CD4-positive, alpha-beta T cell treated with Interleukin-6 at 100 ng/mL for 8 hours (primary cell): ENCODE results near the gene SUGCT.
"Not testable (repeated sequence)": the region's sequence is repeated elsewhere in the genome, so short reads cannot be mapped to it uniquely, and the experiment has no call there.

Experiments used
- DNase-seq: peaks from one replicate; pipeline ENCODE4 v3.0.0-alpha.2; 2020; ENCODE audit warnings: mixed read lengths, low spot score

SUGCT gene

DNA sequence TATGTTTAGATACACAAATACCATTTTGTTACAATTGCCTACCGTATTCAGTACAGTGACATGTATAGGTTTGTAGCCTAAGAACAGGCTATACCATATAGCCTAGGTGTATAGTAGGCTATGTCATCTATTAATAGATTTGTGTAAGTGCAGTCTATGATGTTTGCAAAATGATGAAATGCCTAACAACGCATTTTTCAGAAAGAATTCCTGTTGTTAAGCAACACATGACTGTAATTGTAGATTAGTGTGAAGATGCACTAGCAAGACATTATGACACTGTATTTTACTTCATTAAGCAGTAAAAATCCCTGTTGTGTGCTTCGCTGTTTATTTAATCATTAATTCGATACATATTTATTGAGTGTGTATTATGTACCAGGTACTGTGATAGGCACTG lies 446.0 kb downstream of the SUGCT start:
- DNase-seq, result no peak

DNA sequence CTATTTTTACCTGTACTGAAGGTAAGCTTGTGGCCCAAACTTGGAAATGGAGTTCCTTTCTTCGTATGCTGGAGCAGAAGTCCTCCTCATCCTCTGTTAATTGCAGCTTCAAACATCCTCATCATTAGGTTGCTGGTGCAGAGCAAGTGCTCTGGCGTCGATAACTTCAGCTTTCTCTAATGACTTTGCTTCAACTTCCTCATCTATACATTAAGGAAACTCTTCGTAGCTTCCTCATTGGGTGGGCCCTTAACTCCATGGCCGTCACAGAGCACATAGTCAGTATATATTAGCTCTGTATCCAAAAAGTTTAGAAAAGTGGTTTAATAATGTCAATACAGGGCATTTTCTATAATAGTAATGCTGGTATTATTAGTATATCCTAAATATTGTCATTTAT lies 447.7 kb downstream of the SUGCT start:
- DNase-seq, result no peak

DNA sequence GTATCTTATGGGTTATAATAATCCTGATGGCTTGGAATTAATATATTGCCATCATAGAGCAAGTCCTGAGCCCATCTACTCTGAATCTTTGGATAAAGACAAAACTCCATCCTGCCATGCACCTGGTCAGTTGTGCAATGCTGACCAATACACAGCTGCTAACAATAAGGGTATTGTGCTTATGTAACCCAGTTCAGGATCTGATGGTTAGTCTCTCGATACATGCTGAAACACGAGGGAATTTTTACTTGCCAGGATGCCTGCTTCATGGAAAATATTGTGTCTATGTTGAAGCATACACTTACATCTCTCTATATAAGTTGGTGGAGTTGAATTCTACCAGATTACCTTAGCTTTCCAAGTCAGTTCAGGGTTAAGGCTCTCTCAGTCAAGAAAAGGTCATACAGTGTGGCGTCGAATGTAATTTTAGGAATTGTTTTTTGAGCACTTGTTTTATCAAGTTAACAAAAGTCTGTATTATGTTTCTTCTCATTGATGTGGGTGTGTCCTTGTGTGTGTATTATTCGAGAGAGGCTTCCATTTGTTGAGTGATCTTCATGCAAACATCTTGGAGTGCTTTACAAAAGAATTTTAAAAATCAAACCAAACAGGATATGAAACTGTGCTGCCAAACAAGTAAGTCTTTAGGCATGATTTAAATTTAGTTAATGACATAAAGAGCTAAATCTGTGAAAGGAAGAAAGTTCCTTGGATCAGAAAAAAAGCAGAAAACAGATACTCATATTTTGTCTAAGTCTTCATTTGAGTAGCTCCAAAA lies 449.1 kb downstream of the SUGCT start:
- no peak for DNase-seq

DNA sequence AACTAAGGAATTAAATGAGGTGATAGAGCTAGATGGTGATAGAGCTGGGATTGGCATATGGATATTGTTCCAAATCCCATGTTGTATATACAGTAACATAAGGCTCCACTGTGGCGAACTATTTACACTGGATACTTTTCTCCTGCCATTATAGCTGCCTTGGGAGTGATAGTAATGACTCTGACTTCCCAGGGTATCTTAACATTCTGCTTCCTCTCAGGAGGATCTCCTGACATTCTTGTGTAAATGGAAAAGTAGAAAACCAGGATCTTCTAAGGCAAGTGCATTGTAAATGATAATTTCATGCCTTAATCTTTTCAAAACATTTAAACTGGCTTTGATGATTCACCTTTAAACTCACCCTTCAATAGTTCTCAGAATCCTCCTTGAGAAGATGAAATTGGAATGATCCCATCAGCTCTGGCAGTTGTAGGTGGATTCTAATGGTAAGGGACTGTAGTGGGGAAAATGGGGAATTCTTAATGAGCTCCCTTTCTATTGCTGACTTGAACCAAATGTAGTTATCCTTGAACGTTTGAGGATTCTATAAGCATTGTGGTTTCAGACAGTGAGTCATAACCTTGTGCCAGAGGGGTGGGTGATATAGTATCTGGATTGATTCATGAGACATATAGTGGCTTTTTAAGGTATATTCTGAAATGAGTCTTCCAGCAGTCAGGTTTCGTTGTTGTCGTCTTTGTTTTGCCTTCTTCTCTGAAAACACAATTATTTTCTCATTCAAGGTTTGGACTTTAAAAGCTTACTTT lies 450.0 kb downstream of the SUGCT start:
- DNase-seq, result no peak

DNA sequence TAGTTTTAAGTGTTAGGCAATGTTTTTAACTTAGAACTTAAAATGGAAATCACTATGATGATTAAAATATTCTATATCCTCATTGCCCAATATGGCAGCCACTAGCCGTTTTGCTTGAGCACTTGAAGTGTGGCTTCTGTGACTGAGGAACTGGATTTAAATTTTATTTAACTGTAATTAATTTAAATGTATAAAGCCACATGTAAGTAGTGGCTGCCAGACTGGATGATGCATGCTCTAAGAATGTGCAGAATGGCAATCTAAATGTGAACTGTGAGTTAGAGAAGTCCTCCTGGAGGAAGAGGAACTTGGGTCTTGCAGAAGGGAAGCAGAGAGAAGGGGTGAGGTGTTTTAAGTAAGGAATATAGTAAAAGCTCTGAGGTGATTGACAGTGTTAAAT lies 451.4 kb downstream of the SUGCT start:
- no peak for DNase-seq

DNA sequence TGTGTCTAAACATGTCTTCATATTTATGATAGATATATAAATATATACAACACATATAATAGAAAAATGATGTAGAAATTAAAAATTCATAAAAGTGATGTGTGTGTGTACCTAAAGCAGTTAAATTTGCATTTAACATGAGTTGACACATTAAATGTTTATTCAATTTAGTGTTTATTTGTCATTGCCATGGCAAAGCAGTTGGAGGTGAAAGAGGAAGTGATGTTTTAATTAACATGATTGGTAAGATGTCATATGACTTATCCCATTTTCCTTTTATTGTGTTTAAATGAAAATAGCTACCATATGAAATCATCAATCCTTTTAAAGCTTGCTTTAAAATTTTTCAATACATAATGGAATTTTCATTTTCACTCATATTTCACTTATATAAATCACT lies 452.6 kb downstream of the SUGCT start:
- no peak for DNase-seq

DNA sequence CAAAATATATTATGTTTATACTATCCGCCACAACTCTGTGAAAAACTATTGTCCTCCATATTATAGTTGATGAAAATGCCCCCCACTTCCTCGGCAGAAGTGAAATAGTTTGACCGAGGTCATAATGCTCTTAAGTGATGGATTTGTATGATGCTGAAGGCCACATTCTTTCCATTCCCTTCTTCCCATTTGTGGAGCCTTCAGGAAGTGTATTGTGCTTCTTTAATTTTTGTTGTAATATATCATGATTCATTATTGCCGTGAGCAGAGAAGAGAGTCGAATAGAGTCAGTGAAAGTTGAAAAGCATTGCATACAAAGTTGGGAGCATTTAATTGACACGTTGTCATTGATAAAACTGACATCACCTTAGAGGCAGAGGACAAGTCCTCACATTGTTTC lies 460.3 kb downstream of the SUGCT start:
- no peak for DNase-seq

DNA sequence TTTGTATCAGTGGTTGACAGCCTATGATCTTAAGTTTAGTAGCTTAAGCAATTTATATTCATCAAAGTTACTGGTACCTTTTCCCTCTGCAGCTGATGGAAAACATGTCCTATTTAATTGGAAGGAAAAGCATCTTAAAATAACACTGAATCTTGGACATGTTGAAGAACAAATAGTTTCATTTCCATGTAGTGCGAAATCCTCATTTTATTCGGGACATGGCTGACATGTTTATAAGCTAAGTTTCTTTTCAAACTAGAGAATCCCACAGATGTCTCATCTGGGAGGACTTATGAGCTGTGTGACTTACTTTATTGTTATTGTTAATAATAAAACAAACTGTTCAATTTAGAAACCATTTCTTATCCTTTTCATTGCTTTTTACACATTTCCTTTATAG lies 461.0 kb downstream of the SUGCT start:
- DNase-seq, result no peak

DNA sequence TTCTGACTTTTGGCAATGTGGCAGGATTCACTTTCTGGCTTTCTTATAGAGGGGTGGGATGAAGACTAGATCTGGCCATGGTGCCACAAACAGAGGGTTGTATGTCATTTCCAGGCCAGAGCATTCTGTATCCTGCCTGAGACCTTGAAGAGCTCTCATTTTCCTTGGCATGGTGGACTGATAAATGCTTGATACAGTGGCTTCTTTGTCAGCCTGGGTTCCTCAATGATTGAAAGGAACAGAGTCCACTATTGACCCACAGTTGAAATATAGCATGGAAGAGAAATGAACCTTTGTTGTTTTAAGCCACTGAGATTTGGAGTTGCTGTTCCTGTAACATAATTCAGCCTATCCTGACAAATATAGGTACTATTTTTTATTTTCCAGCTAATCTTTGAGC lies 462.7 kb downstream of the SUGCT start:
- no peak for DNase-seq

DNA sequence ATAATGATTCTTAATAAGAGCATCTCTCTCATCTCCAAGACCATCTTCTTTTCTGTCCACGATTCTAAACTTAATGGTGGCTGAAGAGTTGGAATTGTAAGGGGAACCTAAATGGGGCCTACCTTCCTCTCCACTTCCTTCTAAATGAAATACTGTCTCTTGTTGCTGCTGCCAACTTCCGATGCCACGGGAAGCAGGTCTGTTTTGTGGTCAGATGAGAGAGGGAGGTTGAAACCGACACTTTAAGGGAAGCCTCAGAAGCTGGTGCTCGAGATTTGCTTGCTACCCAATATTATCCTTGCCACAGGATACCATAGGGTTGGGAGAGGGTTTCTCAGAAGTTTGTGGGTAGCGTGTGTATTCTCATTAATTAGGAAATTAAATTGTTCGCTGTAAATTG lies 464.1 kb downstream of the SUGCT start:
- DNase-seq, result no peak

DNA sequence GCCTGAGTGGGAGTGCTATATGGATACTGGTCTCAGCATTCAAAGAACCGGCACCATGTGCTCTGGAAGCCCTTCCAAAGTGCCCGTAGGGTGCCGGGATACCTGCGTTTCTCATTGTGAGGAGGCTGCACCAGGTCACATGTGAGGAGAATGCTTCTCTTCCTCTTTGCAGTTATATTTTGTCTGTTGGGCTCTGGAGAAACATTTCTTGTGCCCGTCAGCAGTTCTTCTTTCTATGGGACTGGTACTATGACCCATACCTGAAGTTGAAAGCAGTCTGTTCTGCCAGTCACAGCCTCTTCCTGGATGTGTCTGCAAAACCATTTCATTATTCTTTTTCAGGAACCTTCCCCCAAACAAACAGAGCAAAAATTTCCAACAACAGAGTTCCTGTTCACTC lies 465.0 kb downstream of the SUGCT start:
- no peak for DNase-seq

DNA sequence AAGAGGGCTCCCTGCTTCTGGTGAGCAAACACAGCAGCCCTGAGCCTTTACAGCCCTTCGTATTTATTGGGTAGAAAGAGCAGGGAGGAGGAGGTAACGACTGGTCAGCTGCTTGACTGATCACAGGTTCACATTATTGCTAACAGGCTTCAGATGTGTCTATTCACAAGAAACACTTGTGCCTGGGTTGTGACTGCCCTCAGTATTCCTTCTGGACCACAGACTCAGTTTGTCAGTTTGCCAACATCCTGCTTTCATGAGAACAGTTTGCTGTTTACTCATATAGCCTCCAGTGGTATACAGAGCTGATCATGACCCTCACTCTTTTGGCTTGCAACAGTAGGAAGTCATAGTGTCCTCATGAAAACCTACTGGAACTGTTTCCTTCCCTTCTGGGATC lies 467.5 kb downstream of the SUGCT start:
- DNase-seq, result not testable (repeated sequence)

DNA sequence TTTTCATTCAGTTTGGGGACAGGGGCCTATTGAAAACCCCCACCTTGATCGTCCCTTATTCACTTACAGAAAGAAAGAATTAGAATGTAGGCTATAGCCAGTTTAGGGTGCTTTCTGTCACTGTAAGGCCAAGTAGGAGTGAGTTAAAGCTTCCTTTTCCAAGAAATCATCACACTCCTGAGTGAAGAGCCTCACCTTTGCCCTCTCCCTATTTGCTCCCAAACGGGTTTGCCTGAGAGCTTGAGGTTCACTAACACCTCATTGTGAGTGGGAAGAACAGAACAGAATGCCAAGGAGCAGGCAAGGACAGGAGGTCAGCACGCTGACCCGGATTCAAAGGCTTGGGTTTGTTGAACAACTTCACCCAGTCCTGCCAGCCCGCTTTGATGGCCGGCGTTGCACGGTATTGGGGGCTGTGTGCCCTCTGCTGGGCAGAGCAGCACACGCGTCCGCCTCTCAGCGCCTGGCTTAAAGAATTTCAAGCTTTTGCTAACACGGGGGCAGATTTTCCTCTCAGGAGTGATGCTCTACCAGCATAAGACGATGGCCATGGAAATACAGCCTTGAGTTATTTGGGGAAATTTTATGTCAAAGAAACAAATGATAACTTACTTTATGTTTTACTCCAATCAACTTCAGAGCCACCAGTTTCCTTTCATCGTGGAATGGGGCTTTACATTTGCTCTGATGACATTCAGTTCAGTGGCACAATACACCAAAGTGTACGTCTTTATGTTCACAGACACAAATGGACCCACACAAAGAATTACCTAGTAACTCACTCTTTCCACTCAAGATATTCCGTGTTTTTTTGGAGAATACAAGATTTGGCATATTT lies 470.0 kb downstream of the SUGCT start:
- DNase-seq, result no peak

DNA sequence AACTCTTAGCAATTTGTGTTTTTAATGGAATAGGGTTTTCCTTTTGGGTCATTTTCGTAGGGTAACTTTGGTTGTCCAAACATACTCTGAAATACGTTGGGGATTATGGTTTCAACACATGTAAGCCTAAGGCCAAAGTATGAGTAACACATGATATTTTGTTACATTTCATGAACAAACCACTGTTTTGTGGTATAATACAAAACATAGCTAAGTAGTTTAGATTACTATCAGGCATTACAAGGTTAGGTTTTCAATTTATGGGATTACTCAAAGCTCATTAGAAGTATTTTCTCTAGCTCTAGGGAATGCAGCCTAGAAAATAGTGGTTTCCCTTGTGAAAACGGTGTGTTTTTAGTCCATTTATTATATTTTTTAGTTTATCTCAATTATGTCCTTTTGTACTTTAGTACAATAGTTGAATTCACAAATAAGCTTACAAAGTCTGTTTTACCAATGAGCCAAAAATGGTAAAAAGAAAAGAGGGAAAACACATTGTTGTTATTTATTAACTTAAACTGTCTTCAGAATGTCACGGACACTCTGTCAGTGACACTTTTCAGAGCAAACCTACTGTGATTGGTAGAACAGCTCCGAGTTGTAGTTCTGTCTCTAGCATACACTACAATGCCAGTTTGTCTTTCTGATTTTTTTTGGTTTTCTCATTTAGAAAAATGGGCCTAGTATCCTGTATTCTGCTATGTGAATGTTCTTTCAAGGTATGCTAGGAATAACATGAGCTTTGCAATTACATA lies 473.7 kb downstream of the SUGCT start:
- no peak for DNase-seq

DNA sequence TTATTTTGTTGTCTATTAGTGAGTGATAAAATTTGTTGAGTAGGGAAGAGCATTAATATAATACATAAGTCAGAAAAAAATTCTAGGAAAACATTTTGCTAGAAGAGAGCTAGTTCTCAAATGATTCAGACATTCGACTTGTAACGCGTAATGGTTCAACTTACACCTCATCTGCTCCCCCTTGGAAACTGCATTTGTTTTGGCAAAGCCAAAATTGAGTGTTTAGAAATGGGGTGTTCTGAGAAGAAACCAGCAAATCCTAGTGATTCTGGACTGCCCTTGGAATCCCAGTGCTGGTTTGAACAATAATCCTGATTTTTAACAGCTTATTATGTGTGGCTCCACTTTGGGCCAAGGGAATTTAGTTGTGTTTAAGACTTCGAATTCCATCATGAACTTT lies 475.7 kb downstream of the SUGCT start:
- no peak for DNase-seq

DNA sequence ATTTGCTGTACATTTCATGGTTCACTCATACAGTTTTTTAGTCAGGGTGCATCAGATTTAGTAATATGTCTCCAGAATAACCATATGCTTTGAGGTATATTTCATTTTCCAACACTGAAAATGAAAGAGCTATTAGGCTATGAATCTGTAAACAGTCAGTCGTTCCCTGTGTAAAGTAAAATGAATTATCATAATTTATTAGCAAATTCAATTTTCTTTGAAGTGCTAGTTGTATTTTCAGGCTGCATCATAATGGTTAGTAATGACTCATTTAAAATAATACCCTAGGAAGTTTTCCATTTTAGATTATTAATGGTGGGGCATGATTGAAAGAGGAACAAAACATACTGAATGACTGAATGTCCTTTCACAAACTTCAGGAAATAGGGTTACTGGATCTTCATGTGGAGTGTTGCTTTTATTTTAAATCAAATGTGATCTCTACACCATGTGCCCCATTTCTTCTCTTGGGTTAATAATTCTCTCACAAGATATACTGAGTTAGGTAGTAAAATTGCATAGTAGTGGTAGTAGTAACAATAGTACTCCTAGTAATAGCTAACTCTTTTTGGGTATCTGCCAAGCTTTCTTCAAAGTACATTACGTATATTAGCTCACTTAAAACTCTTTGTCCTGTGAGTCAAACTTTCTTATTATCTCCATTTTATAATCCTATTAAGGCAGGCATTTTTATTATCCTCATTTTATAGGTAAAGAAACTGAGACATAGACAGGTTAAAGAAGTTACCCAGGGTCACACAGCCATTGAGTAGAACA lies 476.5 kb downstream of the SUGCT start:
- DNase-seq, result no peak

DNA sequence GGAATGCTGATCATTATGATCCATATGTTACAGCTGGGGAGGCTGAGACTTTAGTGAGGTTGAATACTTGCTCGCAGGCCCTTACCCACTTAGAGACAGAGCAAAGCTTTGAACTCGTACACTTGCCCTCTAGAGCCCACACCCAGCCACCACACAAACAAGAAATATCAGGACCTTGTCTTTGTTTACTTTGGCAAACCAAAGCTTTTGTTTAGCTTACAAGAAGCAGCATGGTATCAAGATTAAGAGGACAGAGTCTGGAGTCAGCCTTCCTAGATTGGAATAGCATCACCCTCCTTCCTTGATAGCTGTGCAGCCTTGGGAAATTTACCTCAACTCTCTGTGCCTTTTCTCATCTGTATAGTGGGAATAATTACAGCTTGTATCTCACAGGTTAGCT lies 477.5 kb downstream of the SUGCT start:
- no peak for DNase-seq

DNA sequence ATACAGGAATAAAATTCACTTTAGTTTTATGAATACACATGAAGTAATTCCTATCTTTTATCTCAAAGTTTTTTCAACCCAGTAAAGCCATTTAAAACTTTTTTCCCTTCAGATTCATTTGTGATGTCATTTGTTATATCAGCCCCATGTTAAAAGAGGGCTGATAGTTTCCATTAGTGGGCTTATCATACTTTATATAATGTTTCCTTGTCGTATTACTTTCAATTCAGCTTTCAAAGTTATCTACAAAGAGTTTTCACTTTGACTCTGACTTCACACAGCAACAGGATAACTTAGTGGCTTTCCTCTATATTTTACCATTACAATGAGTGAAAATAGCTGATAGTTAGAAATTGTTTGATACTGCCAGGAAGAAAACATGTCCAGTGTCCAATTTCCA lies 484.8 kb downstream of the SUGCT start:
- no peak for DNase-seq

DNA sequence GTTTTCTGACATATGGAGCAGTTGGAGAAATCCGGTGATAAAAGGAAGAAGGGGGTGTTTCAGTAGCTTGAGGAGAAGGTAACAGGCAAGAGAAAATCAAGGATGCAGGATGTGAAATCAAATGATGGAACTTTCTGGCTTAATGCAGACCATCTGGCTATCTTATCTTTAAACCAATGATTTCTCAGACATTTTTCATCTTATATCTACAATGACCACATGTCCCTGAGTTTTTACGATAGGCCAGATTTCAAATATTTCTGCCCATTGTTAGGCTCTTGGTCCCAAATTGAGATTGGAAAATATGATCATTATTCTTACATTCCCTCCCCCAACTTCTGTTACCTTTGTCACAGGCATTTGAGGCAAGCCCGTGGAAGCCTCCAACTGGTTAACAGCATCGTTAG lies 486.8 kb downstream of the SUGCT start:
- no peak for DNase-seq

DNA sequence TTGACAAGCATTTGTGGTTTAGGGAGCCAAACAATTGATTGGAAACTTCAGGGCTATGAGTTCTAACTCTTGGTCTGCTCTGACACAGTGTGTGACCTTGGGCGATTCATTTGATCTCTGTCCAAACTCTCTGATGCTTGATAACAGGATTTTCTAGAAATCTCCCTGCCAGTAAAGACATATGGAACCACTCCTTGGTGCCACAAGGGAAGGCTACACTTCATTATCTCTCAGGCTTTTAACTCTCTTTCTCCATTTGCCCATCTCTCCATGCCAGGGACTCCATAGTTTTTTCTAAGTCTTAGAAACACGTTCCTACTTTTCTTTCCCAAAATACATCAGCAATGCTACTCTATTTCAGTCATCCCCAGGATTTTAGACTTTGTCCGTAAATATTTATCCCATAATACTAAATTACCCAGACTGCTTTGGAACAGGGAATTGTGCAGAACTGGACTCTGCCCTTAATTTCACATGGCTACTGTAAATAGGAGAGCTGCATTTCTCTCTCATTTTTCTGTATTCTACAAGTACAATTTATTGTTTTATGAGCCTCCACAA lies 488.2 kb downstream of the SUGCT start:
- DNase-seq, result no peak

DNA sequence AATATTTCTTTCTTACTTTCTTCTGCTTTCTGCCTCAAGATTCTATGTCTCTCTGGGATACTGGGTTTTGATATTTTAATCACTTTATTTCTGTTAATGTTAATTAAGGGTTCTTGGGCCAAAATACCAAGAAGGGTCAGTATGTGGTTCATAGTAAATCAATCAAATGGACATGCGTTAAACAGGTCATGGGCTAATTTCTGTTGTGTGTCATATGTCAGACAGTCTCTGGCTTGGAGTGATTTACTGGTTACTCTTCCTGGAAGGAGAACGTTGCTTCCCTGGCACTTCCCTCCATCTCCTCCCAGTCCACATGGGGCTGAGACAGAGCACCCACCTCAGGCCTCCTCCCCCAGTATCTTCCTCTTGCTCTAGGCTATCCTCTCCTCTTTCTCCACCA lies 489.1 kb downstream of the SUGCT start:
- DNase-seq, result no peak
